NCI-H82 treated with DMSO at 0.1 percent for 48 hours (cell line): ENCODE data around the gene ANO1.

Experiments used
- DNase-seq: peaks from one replicate; lab custom pipeline; 2025; ENCODE audit not compliant: unreplicated experiment; lab: John Stamatoyannopoulos, UW

ANO1 gene

GRCh38 chr11:70049045-70049444 lies 29.1 kb upstream of the ANO1 start:
- no peak for DNase-seq

- DNase-seq = no peak
Measured at GRCh38 chr11:70050243-70050642, 27.9 kb upstream of the ANO1 start.

GRCh38 chr11:70054004-70054403 lies 24.1 kb upstream of the ANO1 start:
- no peak for DNase-seq

- no peak for DNase-seq
Measured at GRCh38 chr11:70055444-70055843, 22.7 kb upstream of the ANO1 start.

- DNase-seq = no peak
Measured at GRCh38 chr11:70057080-70057479, 21.0 kb upstream of the ANO1 start.

- no peak for DNase-seq
Measured at GRCh38 chr11:70059971-70060370, 18.1 kb upstream of the ANO1 start.

- no peak for DNase-seq
Measured at GRCh38 chr11:70060611-70061293, 17.4 kb upstream of the ANO1 start.

GRCh38 chr11:70061734-70062133 lies 16.4 kb upstream of the ANO1 start:
- no peak for DNase-seq

- no peak for DNase-seq
Measured at GRCh38 chr11:70063121-70063520, 15.0 kb upstream of the ANO1 start.

- DNase-seq = no peak
Measured at GRCh38 chr11:70063555-70063954, 14.6 kb upstream of the ANO1 start.

GRCh38 chr11:70064008-70064725 lies 13.9 kb upstream of the ANO1 start:
- no peak for DNase-seq

- no peak for DNase-seq
Measured at GRCh38 chr11:70064726-70065317, 13.3 kb upstream of the ANO1 start.

- no peak for DNase-seq
Measured at GRCh38 chr11:70065318-70066135, 12.6 kb upstream of the ANO1 start.

GRCh38 chr11:70066136-70066520 lies 12.0 kb upstream of the ANO1 start:
- DNase-seq = no peak

- no peak for DNase-seq
Measured at GRCh38 chr11:70066628-70067027, 11.5 kb upstream of the ANO1 start.

- no peak for DNase-seq
Measured at GRCh38 chr11:70067036-70067435, 11.1 kb upstream of the ANO1 start.

GRCh38 chr11:70067591-70068341 lies 10.4 kb upstream of the ANO1 start:
- DNase-seq = no peak

- no peak for DNase-seq
Measured at GRCh38 chr11:70068345-70068744, 9.8 kb upstream of the ANO1 start.

GRCh38 chr11:70068950-70069349 lies 9.2 kb upstream of the ANO1 start:
- DNase-seq = no peak

- no peak for DNase-seq
Measured at GRCh38 chr11:70070706-70071105, 7.4 kb upstream of the ANO1 start.

- no peak for DNase-seq
Measured at GRCh38 chr11:70071996-70072395, 6.1 kb upstream of the ANO1 start.
